Measurements from ENCODE around the gene TEX38.

GRCh38 chr1:46717654-46718053 lies 46.0 kb downstream of the TEX38 start:
- no peak for TF ChIP-seq CTCF (IDR thresholded peaks at IDR 0.05)
- TF ChIP-seq POLR2A (IDR thresholded peaks at IDR 0.05), result no peak

Measured in lower leg skin (tissue), 3 donors.